Glutamatergic neuron (in vitro differentiated cells): Measurements from ENCODE around the gene SCN5A. TPM values are rescaled to one million over a fixed set of nuclear protein-coding genes. Genes with fewer than 3 reads are reported as not detected.

Source experiments
- DNase-seq: peaks from one replicate; pipeline ENCODE4 v3.0.0; 2022
- H3K27ac Mint-ChIP-seq: one replicate; pipeline ENCODE4 v1.8.0; 2020; ENCODE audit warnings: mild to moderate bottlenecking, mixed read lengths, inconsistent platforms; ENCODE audit not compliant: unreplicated experiment
- H3K27me3 Mint-ChIP-seq: one replicate; pipeline ENCODE4 v1.8.0; 2020; ENCODE audit warnings: mild to moderate bottlenecking, moderate library complexity, mixed read lengths, inconsistent platforms; ENCODE audit not compliant: unreplicated experiment
- H3K36me3 Mint-ChIP-seq: one replicate; pipeline ENCODE4 v1.8.0; 2020; ENCODE audit warnings: mild to moderate bottlenecking, mixed read lengths, inconsistent platforms; ENCODE audit not compliant: unreplicated experiment
- H3K4me1 Mint-ChIP-seq: one replicate; pipeline ENCODE4 v1.8.0; 2020; ENCODE audit warnings: mild to moderate bottlenecking, low read depth, mixed read lengths, inconsistent platforms; ENCODE audit not compliant: unreplicated experiment
- H3K4me3 Mint-ChIP-seq: one replicate; pipeline ENCODE4 v1.8.0; 2020; ENCODE audit warnings: mild to moderate bottlenecking, mixed read lengths, inconsistent platforms; ENCODE audit not compliant: unreplicated experiment
- H3K9me3 Mint-ChIP-seq: one replicate; pipeline ENCODE4 v1.8.0; 2020; ENCODE audit warnings: mild to moderate bottlenecking, moderate library complexity, mixed read lengths, inconsistent platforms; ENCODE audit not compliant: unreplicated experiment
- total RNA-seq: library from RNA; stranded (reverse); fragmentation: NEBNext Ultra II Directional; extraction: Animal tissue kit (Norgen Biotek cat#: 25700); gene quantifications from one replicate; pipeline ENCODE4 v1.2.1, GENCODE V29; 2021; ENCODE audit not compliant: unreplicated experiment
- TF ChIP-seq, protein P1 (sequence below): fragments of 200-600 bp; sonication (generic); IDR thresholded peaks from one replicate; pipeline ENCODE4 v1.5.0; 2021; ENCODE audit not compliant: partially characterized antibody, unreplicated experiment

Gene SCN5A
- total RNA-seq, 1 donor from 2014 or later = 4.8 TPM

DNA sequence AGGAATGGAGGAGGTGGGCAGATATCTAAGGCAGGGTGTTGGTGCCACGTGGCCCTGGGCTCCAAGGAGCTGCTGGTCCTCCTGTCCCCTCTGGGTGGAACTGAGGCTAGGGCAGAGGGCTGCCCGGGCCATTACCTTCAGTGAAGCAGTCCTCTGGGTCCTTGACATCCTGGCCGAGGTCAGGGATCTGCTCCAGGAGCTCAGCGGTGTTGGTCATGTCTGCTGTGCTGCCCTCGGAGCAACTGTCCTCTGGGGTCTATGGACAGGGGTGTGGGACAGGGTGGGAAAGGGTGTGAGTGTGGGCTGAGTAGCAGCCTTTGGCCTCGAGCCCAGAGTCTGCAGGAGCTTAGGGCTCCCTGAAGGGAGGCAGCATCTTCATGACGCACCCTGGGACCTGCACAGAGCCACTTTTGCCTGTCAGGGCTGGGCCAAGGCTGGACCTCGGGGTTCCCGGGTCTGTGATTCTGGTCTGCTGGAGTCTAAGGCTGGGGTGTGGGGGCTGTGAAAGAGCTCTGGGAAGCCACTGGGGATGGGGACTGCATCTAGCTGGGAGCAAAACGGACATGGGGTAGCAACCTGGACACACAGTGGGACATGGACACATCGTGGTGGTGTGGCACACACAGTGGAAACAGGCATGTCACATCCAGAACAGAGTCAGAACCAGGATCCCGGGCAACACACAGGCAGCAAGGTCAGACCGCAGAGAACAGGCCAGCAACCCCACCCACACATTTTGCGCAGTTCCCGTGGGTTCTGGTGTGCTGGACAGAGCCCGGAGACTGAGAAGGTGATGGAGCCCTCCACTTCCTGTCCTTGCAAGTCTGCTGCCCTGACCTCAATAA is 72.7 kb downstream of the SCN5A start:
- TF ChIP-seq, protein P1, sequence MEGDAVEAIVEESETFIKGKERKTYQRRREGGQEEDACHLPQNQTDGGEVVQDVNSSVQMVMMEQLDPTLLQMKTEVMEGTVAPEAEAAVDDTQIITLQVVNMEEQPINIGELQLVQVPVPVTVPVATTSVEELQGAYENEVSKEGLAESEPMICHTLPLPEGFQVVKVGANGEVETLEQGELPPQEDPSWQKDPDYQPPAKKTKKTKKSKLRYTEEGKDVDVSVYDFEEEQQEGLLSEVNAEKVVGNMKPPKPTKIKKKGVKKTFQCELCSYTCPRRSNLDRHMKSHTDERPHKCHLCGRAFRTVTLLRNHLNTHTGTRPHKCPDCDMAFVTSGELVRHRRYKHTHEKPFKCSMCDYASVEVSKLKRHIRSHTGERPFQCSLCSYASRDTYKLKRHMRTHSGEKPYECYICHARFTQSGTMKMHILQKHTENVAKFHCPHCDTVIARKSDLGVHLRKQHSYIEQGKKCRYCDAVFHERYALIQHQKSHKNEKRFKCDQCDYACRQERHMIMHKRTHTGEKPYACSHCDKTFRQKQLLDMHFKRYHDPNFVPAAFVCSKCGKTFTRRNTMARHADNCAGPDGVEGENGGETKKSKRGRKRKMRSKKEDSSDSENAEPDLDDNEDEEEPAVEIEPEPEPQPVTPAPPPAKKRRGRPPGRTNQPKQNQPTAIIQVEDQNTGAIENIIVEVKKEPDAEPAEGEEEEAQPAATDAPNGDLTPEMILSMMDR = no peak
- DNase-seq = no peak

DNA sequence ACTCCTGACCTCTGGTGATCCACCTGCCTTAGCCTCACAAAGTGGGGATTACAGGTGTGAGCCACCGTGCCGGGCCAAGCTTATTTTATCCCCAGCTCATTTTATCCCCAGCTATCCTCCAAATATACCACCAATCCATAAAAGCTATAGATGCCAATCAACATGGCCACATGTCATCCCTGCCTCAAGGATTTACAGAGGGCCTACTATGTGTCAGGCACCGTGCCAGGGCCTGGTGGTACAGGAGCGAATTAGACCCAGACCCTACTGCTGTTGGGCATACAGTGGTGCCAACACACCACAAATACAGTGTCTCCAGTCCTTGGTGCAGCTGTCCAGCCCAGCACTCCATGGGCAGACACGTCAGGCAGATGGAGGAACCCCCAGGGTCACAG is 73.4 kb downstream of the SCN5A start:
- H3K4me1 Mint-ChIP-seq = no peaks in the 10 kb centered on the region
- peaks cover 6% of the 10 kb centered on the region for H3K36me3 Mint-ChIP-seq
- no peak overlapping the region for H3K27ac Mint-ChIP-seq
- no peak for DNase-seq
- TF ChIP-seq, protein P1 = no peak
- H3K4me3 Mint-ChIP-seq = no peak overlapping the region
- H3K9me3 Mint-ChIP-seq = peaks cover 1% of the 10 kb centered on the region
- H3K27me3 Mint-ChIP-seq = peaks cover 4% of the 10 kb centered on the region

More for the DNA sequence above, 72.7 kb downstream of the SCN5A start:
- Mint-ChIP-seq H3K4me3 (no peak overlapping the region), H3K27ac (no peak overlapping the region), H3K9me3 (peaks cover 1% of the 10 kb centered on the region), H3K4me1 (no peaks in the 10 kb centered on the region), H3K36me3 (peaks cover 6% of the 10 kb centered on the region), H3K27me3 (peaks cover 4% of the 10 kb centered on the region)

GRCh38 chr3:38575279-38575843 is 74.1 kb downstream of the SCN5A start:
- no peak overlapping the region for H3K4me3 Mint-ChIP-seq
- peaks cover 4% of the 10 kb centered on the region for H3K27me3 Mint-ChIP-seq
- H3K27ac Mint-ChIP-seq = no peak overlapping the region
- no peaks in the 10 kb centered on the region for H3K4me1 Mint-ChIP-seq
- DNase-seq = no peak
- peaks cover 1% of the 10 kb centered on the region for H3K9me3 Mint-ChIP-seq
- peaks cover 6% of the 10 kb centered on the region for H3K36me3 Mint-ChIP-seq
- TF ChIP-seq, protein P1 = no peak

DNA sequence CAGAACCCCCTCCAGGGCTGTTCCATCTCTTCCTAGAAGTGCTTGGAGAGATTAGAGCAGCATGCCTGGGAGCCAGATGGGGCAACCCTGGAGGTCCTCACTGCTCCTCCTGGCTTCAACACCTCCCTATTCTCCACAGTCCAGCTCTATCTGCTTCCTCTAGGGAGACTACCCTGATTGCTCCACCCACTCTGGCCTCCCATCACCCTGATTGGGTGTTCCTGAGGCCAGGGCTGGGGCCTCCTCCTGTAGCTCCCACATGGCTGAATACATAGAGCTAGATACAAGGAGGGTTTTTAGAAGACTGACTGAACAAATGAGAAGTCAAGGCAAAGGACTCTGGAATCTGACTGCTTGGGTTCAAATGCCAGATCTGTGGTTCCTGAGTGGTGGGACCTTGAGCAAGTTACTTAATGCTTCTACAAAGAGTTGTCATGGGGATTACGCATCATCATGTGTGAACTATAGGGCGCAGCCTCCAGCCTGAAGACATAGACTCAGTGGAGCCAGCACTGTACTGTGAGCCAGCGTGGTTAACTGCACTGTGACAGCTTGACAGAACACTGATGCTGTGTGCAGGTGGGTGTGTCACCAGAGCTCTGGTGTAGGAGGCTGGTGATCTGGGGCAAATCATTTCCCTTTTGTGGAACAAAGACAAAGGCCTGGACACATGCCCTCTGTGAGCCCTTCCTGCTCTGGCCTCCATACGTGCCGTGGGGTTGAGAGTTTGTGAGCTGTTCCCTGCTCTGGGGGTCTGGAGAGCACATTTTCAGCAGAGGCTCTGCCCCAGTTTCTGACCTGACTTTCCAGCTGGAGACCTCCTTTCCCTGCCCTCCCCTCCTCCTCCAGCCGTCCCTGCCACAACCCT is 74.8 kb downstream of the SCN5A start:
- H3K9me3 Mint-ChIP-seq = peaks cover 1% of the 10 kb centered on the region
- TF ChIP-seq, protein P1 = no peak
- no peak overlapping the region for H3K4me3 Mint-ChIP-seq
- peaks cover 6% of the 10 kb centered on the region for H3K36me3 Mint-ChIP-seq
- H3K27me3 Mint-ChIP-seq = peaks cover 4% of the 10 kb centered on the region
- DNase-seq = no peak
- H3K27ac Mint-ChIP-seq = no peak overlapping the region
- no peaks in the 10 kb centered on the region for H3K4me1 Mint-ChIP-seq
